MCF 10A (cell line): Measurements from ENCODE around the gene RASD1. TPM values are rescaled to one million over a fixed set of nuclear protein-coding genes. Genes with fewer than 3 reads are reported as not detected.
A peak's percentile ranks its signal among the peaks of the same experiment; 100 is the strongest.
"Not testable (repeated sequence)": the region's sequence is repeated elsewhere in the genome, so short reads cannot be mapped to it uniquely, and the experiment has no call there.

ENCODE experiments used
- BruUV-seq: library from RNA; stranded (reverse); fragments of 400-500 nt; replicated peaks from 2 replicates; lab custom pipeline; 2021; lab: Mats Ljungman, UMichigan
- CTCF ChIA-PET: fragments of 300-600 bp; sonication (Branson Sonifier 250); formaldehyde crosslinking; extraction: SDS; loops from one replicate; lab custom pipeline; 2021; ENCODE audit warnings: antibody characterized with exemption, inconsistent platforms; lab: Yijun Ruan, JAX
- POLR2A ChIA-PET: fragments of 300-600, 350-650 bp; sonication (Branson Sonifier 250); formaldehyde crosslinking; extraction: SDS; loops from one replicate; lab custom pipeline; 2020; ENCODE audit warnings: antibody characterized with exemption, inconsistent platforms; lab: Yijun Ruan, JAX
- DNase-seq: peaks from one replicate; pipeline ENCODE4 v3.0.0-alpha.2; 2018; ENCODE audit not compliant: unreplicated experiment
- H3K27ac Mint-ChIP-seq: one replicate; pipeline ENCODE4 v1.8.0; 2022; ENCODE audit warnings: mild to moderate bottlenecking, low read depth, mixed read lengths; ENCODE audit not compliant: unreplicated experiment
- H3K27me3 Mint-ChIP-seq: one replicate; pipeline ENCODE4 v1.8.0; 2022; ENCODE audit warnings: mixed read lengths; ENCODE audit not compliant: insufficient read depth, unreplicated experiment
- H3K36me3 Mint-ChIP-seq: one replicate; pipeline ENCODE4 v1.8.0; 2022; ENCODE audit warnings: mild to moderate bottlenecking, moderate library complexity, mixed read lengths; ENCODE audit not compliant: insufficient read depth, unreplicated experiment
- H3K4me1 Mint-ChIP-seq: one replicate; pipeline ENCODE4 v1.8.0; 2022; ENCODE audit warnings: mixed read lengths; ENCODE audit not compliant: insufficient read depth, unreplicated experiment
- H3K4me3 Mint-ChIP-seq: one replicate; pipeline ENCODE4 v1.8.0; 2022; ENCODE audit warnings: mild to moderate bottlenecking, moderate library complexity, mixed read lengths; ENCODE audit not compliant: unreplicated experiment
- H3K9me3 Mint-ChIP-seq: one replicate; pipeline ENCODE4 v1.8.0; 2022; ENCODE audit warnings: mixed read lengths; ENCODE audit not compliant: unreplicated experiment
- intact Hi-C: fragments of 100-400 bp; cut with micrococcal nuclease; formaldehyde crosslinking; loops from 2 replicates; pipeline ENCODE4 v1.14.1; 2022
- total RNA-seq: library from RNA; stranded (reverse); gene quantifications from 2 replicates; pipeline ENCODE4 v1.2.3, GENCODE V29; 2022
- TF ChIP-seq, protein P1 (sequence below): fragments of 200-600 bp; IDR thresholded peaks from one replicate; pipeline ENCODE4 v1.8.0; 2022; ENCODE audit warnings: antibody characterized with exemption, mild to moderate bottlenecking; ENCODE audit not compliant: unreplicated experiment

The RASD1 gene
- total RNA-seq, 1 experiment from 2014 or later, result 0.21 TPM

- H3K36me3 Mint-ChIP-seq, result no peaks in the 10 kb centered on the region
- peaks cover 27% of the 10 kb centered on the region for H3K27me3 Mint-ChIP-seq
- no peaks in the 10 kb centered on the region for H3K9me3 Mint-ChIP-seq
These were observed 29.7 kb downstream of the RASD1 start for GRCh38 chr17:17466511-17466910.

GRCh38 chr17:17465878-17466277, 30.3 kb downstream of the RASD1 start:
- POLR2A ChIA-PET, H3K9me3 Mint-ChIP-seq, BruUV-seq, H3K4me3 Mint-ChIP-seq, H3K36me3 Mint-ChIP-seq, H3K4me1 Mint-ChIP-seq, H3K27ac Mint-ChIP-seq, intact Hi-C loops: not testable (repeated sequence)
- peak; percentile 34 for DNase-seq
- peaks cover 20% of the 10 kb centered on the region for H3K27me3 Mint-ChIP-seq
- CTCF ChIA-PET, result interaction anchor here (1.2 kb wide), 1 partner anchor 13 kb away, joined by 3 read pairs; no protein-coding TSS in a partner anchor

More at GRCh38 chr17:17466511-17466910, 29.7 kb downstream of the RASD1 start:
- no peak for DNase-seq
- CTCF ChIA-PET, result interaction anchor here (0.9 to 1.2 kb wide), 2 partner anchors 13 to 14 kb away, joined by 3 to 4 read pairs; no protein-coding TSS in a partner anchor
- no TSS peak for BruUV-seq
- intact Hi-C loops, result no loop called here
- POLR2A ChIA-PET, result no interaction called here
- H3K27ac Mint-ChIP-seq, result no peak overlapping the region
- H3K4me3 Mint-ChIP-seq, result no peak overlapping the region
- H3K4me1 Mint-ChIP-seq, result no peaks in the 10 kb centered on the region
- TF ChIP-seq, protein P1, sequence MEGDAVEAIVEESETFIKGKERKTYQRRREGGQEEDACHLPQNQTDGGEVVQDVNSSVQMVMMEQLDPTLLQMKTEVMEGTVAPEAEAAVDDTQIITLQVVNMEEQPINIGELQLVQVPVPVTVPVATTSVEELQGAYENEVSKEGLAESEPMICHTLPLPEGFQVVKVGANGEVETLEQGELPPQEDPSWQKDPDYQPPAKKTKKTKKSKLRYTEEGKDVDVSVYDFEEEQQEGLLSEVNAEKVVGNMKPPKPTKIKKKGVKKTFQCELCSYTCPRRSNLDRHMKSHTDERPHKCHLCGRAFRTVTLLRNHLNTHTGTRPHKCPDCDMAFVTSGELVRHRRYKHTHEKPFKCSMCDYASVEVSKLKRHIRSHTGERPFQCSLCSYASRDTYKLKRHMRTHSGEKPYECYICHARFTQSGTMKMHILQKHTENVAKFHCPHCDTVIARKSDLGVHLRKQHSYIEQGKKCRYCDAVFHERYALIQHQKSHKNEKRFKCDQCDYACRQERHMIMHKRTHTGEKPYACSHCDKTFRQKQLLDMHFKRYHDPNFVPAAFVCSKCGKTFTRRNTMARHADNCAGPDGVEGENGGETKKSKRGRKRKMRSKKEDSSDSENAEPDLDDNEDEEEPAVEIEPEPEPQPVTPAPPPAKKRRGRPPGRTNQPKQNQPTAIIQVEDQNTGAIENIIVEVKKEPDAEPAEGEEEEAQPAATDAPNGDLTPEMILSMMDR, result no peak

- no TSS peak for BruUV-seq
- peaks cover 9% of the 10 kb centered on the region for H3K9me3 Mint-ChIP-seq
- H3K36me3 Mint-ChIP-seq, result no peaks in the 10 kb centered on the region
- no peak overlapping the region for H3K27ac Mint-ChIP-seq
- intact Hi-C loops, result no loop called here
- H3K4me3 Mint-ChIP-seq, result no peak overlapping the region
- no peaks in the 10 kb centered on the region for H3K4me1 Mint-ChIP-seq
- no peak for DNase-seq
- CTCF ChIA-PET, result no interaction called here
- POLR2A ChIA-PET, result no interaction called here
- peaks cover 17% of the 10 kb centered on the region for H3K27me3 Mint-ChIP-seq
- TF ChIP-seq, protein P1, result no peak
These were observed 32.4 kb downstream of the RASD1 start for GRCh38 chr17:17463821-17464220.

- H3K4me3 Mint-ChIP-seq, result no peak overlapping the region
- intact Hi-C loops, result no loop called here
- no peak for DNase-seq
- ChIA-PET CTCF (interaction anchor here (0.6 kb wide), 1 partner anchor 331 kb away, joined by 3 read pairs; no protein-coding TSS in a partner anchor), POLR2A (interaction anchor here (0.6 kb wide), 1 partner anchor 904 kb away, joined by 3 read pairs; no protein-coding TSS in a partner anchor)
- TF ChIP-seq, protein P1, result no peak
- BruUV-seq, result no TSS peak
- H3K27me3 Mint-ChIP-seq, result peaks cover 28% of the 10 kb centered on the region
- H3K9me3 Mint-ChIP-seq, result peaks cover 9% of the 10 kb centered on the region
- H3K4me1 Mint-ChIP-seq, result no peaks in the 10 kb centered on the region
- H3K36me3 Mint-ChIP-seq, result no peaks in the 10 kb centered on the region
- H3K27ac Mint-ChIP-seq, result no peak overlapping the region
These were observed 34.0 kb downstream of the RASD1 start for GRCh38 chr17:17462048-17462824.
